Right lobe of liver (tissue), 6 donors: Measurements from ENCODE around the gene FAM222B. TPM values are rescaled to one million over a fixed set of nuclear protein-coding genes. Genes with fewer than 3 reads are reported as not detected.

Experiments
- ATAC-seq, 4 donors: fragments of 200-7000 bp; cut with Tn5 transposase; one replicate each; pipeline ENCODE4 v1.9.1; 2020; ENCODE audit warnings: mild to moderate bottlenecking in 4 of 4, moderate library complexity in 4 of 4
- DNase-seq, 3 donors: peaks; one replicate each; pipeline ENCODE4 v3.0.0-alpha.2; 2020
- H3K27ac ChIP-seq, 3 donors: fragments of 200-600 bp; one replicate each; pipeline ENCODE4 v1.8.0; 2022
- H3K27me3 ChIP-seq, 2 donors: fragments of 200-600 bp; one replicate each; pipeline ENCODE4 v1.8.0; 2022
- H3K36me3 ChIP-seq, 4 donors: fragments of 200-600 bp; sonication (generic) in 1 of 4; one replicate each; pipeline versions ENCODE4 v1.5.1 to v1.8.0; 2017 to 2022; ENCODE audit warnings: control low read depth in 1 of 4
- H3K4me1 ChIP-seq, 4 donors: fragments of 200-600 bp; sonication (generic) in 1 of 4; one replicate each; pipeline versions ENCODE4 v1.5.1 to v1.8.0; 2017 to 2022; ENCODE audit warnings: control low read depth in 1 of 4
- H3K4me3 ChIP-seq, 3 donors: fragments of 200-600 bp; one replicate each; pipeline ENCODE4 v1.8.0; 2022
- H3K9me3 ChIP-seq, 4 donors: fragments of 200-600 bp; sonication (generic) in 1 of 4; one replicate each; pipeline versions ENCODE4 v1.5.1 to v1.8.0; 2017 to 2022; ENCODE audit warnings: control low read depth in 1 of 4
- CTCF ChIP-seq, 4 donors: fragments of 200-600 bp in 3 of 4; fragments of 450-650 bp in 1 of 4; IDR thresholded peaks; one replicate each; pipeline versions ENCODE4 v1.5.1 to v1.8.0; 2016 to 2022; ENCODE audit warnings: antibody characterized with exemption in 4 of 4, mild to moderate bottlenecking in 2 of 4
- POLR2A ChIP-seq: fragments of 450-650 bp; IDR thresholded peaks from one replicate; pipeline ENCODE4 v1.6.1; 2017; ENCODE audit warnings: antibody characterized with exemption, mild to moderate bottlenecking
- WGBS: methylation state at CpG from one replicate; pipeline ENCODE4 v1.1.6; 2018; ENCODE audit warnings: low coverage, low lambda C conversion rate; ENCODE audit not compliant: insufficient coverage; ENCODE audit errors: missing lambda C conversion rate; 5-methylcytosine and 5-hydroxymethylcytosine counted together
- intact Hi-C, 2 donors: fragments of 100-400 bp; cut with DNase I; formaldehyde crosslinking; loops; one replicate each; pipeline versions ENCODE4 v1.11.2 to v1.14.1; 2022
- total RNA-seq, 6 experiments: library from RNA; depleted of rRNA in 2 of 6; stranded (reverse); fragments of >200 nt in 2 of 6; fragmentation: NEBNext Ultra II Directional in 3 of 6; extraction: Animal tissue kit (Norgen Biotek cat#: 25700) in 3 of 6; gene quantifications; one replicate each; pipeline versions ENCODE4 v1.1.0 to v1.2.4, GENCODE V29; 2016 to 2023
- donor health status: DM: no; HTN: yes; CAD: no.
- donor health status: DM: no; HTN: no; CAD: no.
- donor health status: DM: no; HTN: no; CAD: no.
- donor health status: DM: no; HTN: yes; CAD: no.
- donor health status: DM: no; HTN: yes; CAD: no.

The FAM222B gene
- total RNA-seq, 6 experiments from 2014 or later = 5.8 to 12.0 (median 8.8) TPM

- no peak overlapping the region for H3K27ac ChIP-seq
- WGBS = 75% methylated on average over 2 of the region's 3 CpGs
- no peaks in the 10 kb centered on the region for H3K27me3 ChIP-seq
- DNase-seq = no peak
- H3K4me1 ChIP-seq = no peaks in the 10 kb centered on the region
- no peaks in the 10 kb centered on the region for H3K9me3 ChIP-seq
- no peak for ATAC-seq
- peaks cover 0 to 34% (median 10%) of the 10 kb centered on the region in 4 donors for H3K36me3 ChIP-seq
- intact Hi-C loops = no loop called here
- no peak overlapping the region for H3K4me3 ChIP-seq
- TF ChIP-seq CTCF (IDR thresholded peaks at IDR 0.05) (no peak), POLR2A (no peak)
Measured at GRCh38 chr17:28862561-28862960, 20.0 kb upstream of the FAM222B start.

DNA sequence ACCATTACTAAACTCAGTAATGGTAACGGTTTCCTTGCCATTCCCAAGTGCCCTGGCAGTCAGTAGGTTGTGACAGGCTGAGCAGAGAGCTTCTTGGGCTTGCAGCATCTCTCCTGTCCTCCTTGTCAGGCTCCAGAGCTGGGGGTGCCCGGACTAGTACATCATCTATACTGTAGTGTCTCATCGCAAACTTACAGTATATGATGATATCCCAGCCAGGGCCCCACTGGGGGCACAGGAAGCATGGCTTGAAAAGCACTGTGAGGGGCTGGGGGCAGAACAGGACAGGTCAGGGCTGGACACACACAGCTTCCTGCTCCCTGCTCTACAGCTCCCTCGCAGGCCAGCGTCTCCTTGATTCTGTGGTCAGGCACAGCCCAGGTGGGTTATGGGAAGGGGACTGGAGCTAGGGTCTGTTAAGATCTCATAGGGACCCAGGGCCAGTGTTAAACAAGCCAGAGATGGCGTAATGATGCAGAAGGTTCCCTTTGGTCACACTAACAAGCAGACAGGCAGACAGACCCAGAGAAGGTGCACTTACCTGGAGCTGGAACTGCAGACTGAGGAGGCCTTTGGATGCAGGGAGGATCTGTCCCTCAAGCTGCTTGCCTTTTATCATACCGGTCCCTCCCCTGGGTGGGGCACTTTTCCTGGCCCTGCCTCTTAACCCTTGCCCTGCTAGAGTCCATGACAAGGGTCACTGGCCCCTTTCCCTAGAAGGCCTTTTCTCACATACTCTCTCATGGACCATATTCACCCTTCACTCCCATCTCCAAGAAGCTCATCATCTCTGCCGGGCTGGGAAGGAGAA, 19.0 kb upstream of the FAM222B start:
- H3K4me3 ChIP-seq = no peak overlapping the region

GRCh38 chr17:28860363-28860808, 17.8 kb upstream of the FAM222B start:
- no peak overlapping the region for H3K4me3 ChIP-seq
- H3K36me3 ChIP-seq = peaks cover 0 to 37% (median 10%) of the 10 kb centered on the region in 4 donors
- no peak for ATAC-seq
- no peak for DNase-seq
- H3K27ac ChIP-seq = no peak overlapping the region
- WGBS = 90% methylated on average over 2 of the region's 4 CpGs
- TF ChIP-seq POLR2A = no peak
- TF ChIP-seq CTCF (IDR thresholded peaks at IDR 0.05) = no peak
- peaks cover 0 to 7% (median 2%) of the 10 kb centered on the region in 4 donors for H3K4me1 ChIP-seq
- intact Hi-C loops = no loop called here
- H3K9me3 ChIP-seq = no peaks in the 10 kb centered on the region
- H3K27me3 ChIP-seq = no peaks in the 10 kb centered on the region

More for the DNA sequence above, 19.0 kb upstream of the FAM222B start:
- Histone ChIP-seq H3K9me3 (no peaks in the 10 kb centered on the region), H3K27ac (no peak overlapping the region), H3K36me3 (peaks cover 0 to 37% (median 10%) of the 10 kb centered on the region in 4 donors), H3K4me1 (no peaks in the 10 kb centered on the region), H3K27me3 (no peaks in the 10 kb centered on the region)
- WGBS = 70% methylated on average over 1 of the region's 8 CpGs
- intact Hi-C loops = no loop called here
- TF ChIP-seq CTCF (IDR thresholded peaks at IDR 0.05) = no peak
- no peak for TF ChIP-seq POLR2A
- no peak for DNase-seq
- ATAC-seq = peak in 3 of 4 donors; percentile 10 to 34 (median 30)

DNA sequence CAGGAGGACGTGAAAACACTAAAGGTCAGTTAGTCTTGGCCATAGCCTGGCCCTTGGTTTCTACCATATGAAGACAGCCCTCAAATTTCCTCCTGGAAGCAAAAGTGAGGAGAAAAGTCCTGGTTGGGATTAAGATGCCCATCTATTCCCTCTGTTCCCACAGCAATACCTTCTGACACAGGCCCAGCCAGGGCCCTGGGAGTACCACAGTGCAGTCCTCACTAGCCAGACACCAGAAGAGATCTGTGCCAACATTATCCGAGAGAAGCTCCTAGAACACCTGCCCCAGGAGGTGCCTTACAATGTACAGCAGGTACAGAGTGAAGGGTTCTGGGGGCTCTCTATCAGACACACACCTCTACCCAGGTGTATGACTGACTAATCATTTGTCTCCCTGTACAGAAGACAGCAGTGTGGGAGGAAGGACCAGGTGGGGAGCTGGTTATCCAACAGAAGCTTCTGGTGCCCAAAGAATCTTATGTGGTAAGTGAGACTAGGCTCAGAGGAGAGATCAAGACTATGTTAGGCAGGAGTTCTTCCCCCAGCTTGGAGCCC, 16.3 kb upstream of the FAM222B start:
- no peak for ATAC-seq
- Histone ChIP-seq H3K27ac (no peak overlapping the region), H3K36me3 (peaks cover 0 to 37% (median 10%) of the 10 kb centered on the region in 4 donors), H3K4me3 (no peak overlapping the region), H3K4me1 (peaks cover 0 to 12% (median 3%) of the 10 kb centered on the region in 4 donors), H3K27me3 (no peaks in the 10 kb centered on the region), H3K9me3 (no peaks in the 10 kb centered on the region)
- no peak for TF ChIP-seq CTCF (IDR thresholded peaks at IDR 0.05)
- TF ChIP-seq POLR2A = no peak
- DNase-seq = no peak
- WGBS = 33% methylated on average over 1 of the region's 2 CpGs
- intact Hi-C loops = loop anchor here in 1 of 2 donors (10.0 kb wide), 2 partner anchors 56 to 94 kb away; no protein-coding TSS in a partner anchor
